ENCODE data around the gene MMD. TPM values are rescaled to one million over a fixed set of nuclear protein-coding genes. Genes with fewer than 3 reads are reported as not detected.
A peak's percentile ranks its signal among the peaks of the same experiment; 100 is the strongest.
"Not testable (repeated sequence)": the region's sequence is repeated elsewhere in the genome, so short reads cannot be mapped to it uniquely, and the experiment has no call there.

The MMD gene
- 10 to 100 TPM; 40.6 to 44.8 TPM for total RNA-seq

GRCh38 chr17:55421179-55421934, at the start of gene MMD:
TSS of gene MMD (minus strand) at chr17:55421835. CDS start at chr17:55421695, 140 bp downstream.
- POLR2A ChIA-PET, result interaction anchor here (0.9 to 2.7 kb wide), 5 partner anchors 11 to 453 kb away, joined by 4 to 8 read pairs (median 4); no protein-coding TSS in a partner anchor
- H3K36me3 Mint-ChIP-seq, result peaks cover 34% of the 10 kb centered on the region
- ATAC-seq (ENCODE audit: low read depth) (peak; percentile 30), DNase-seq (no peak)
- peak within 1 kb of the TSS; percentile 97 for H3K27ac Mint-ChIP-seq
- H3K4me1 Mint-ChIP-seq, result peaks cover 38% of the 10 kb centered on the region
- H3K27me3 Mint-ChIP-seq, result peaks cover 29% of the 10 kb centered on the region
- H3K4me3 Mint-ChIP-seq, result peak within 1 kb of the TSS; percentile 85
- H3K9me3 Mint-ChIP-seq, result no peaks in the 10 kb centered on the region

- no peak for ATAC-seq (ENCODE audit: low read depth)
- Mint-ChIP-seq H3K9me3 (no peaks in the 10 kb centered on the region), H3K36me3 (no peaks in the 10 kb centered on the region), H3K4me1 (peaks cover 6% of the 10 kb centered on the region), H3K27me3 (no peaks in the 10 kb centered on the region), H3K4me3 (no peak overlapping the region), H3K27ac (no peak overlapping the region)
- POLR2A ChIA-PET, result no interaction called here
- no peak for DNase-seq
Observed at GRCh38 chr17:55466671-55467070, 45.0 kb upstream of the MMD start.

- H3K9me3 Mint-ChIP-seq; H3K27me3 Mint-ChIP-seq; H3K4me1 Mint-ChIP-seq; ATAC-seq (ENCODE audit: low read depth); DNase-seq; POLR2A ChIA-PET; H3K27ac Mint-ChIP-seq; H3K36me3 Mint-ChIP-seq; H3K4me3 Mint-ChIP-seq: not testable (repeated sequence)
Observed at GRCh38 chr17:55465771-55466170, 44.1 kb upstream of the MMD start.

GRCh38 chr17:55463600-55463999, 42.0 kb upstream of the MMD start:
- no peaks in the 10 kb centered on the region for H3K36me3 Mint-ChIP-seq
- no peaks in the 10 kb centered on the region for H3K9me3 Mint-ChIP-seq
- ATAC-seq (ENCODE audit: low read depth) (peak; percentile 58), DNase-seq (no peak)
- POLR2A ChIA-PET, result interaction anchor here (0.5 kb wide), 2 partner anchors 25 to 28 kb away, joined by 3 to 5 read pairs; no protein-coding TSS in a partner anchor
- peak overlapping the region; percentile 15 for H3K4me3 Mint-ChIP-seq
- H3K27me3 Mint-ChIP-seq, result no peaks in the 10 kb centered on the region
- peaks cover 6% of the 10 kb centered on the region for H3K4me1 Mint-ChIP-seq
- H3K27ac Mint-ChIP-seq, result peak overlapping the region; percentile 23

GRCh38 chr17:55462711-55463110, 41.1 kb upstream of the MMD start:
- POLR2A ChIA-PET, result no interaction called here
- no peak for DNase-seq
- Mint-ChIP-seq H3K27me3 (no peaks in the 10 kb centered on the region), H3K27ac (no peak overlapping the region), H3K4me1 (peaks cover 6% of the 10 kb centered on the region), H3K9me3 (no peaks in the 10 kb centered on the region), H3K4me3 (no peak overlapping the region), H3K36me3 (no peaks in the 10 kb centered on the region)
- ATAC-seq (ENCODE audit: low read depth), result no peak

- no peak for DNase-seq
- ATAC-seq (ENCODE audit: low read depth), result no peak
Observed at GRCh38 chr17:55462234-55462633, 40.6 kb upstream of the MMD start.

GRCh38 chr17:55458978-55459377, 37.3 kb upstream of the MMD start:
- Mint-ChIP-seq H3K4me1 (peaks cover 6% of the 10 kb centered on the region), H3K27me3 (no peaks in the 10 kb centered on the region), H3K27ac (no peak overlapping the region), H3K36me3 (no peaks in the 10 kb centered on the region), H3K4me3 (no peak overlapping the region), H3K9me3 (peaks cover 3% of the 10 kb centered on the region)
- POLR2A ChIA-PET, result no interaction called here
- DNase-seq (no peak), ATAC-seq (ENCODE audit: low read depth) (no peak)

More at GRCh38 chr17:55462234-55462633, 40.6 kb upstream of the MMD start:
- no peaks in the 10 kb centered on the region for H3K27me3 Mint-ChIP-seq
- no peaks in the 10 kb centered on the region for H3K9me3 Mint-ChIP-seq
- H3K36me3 Mint-ChIP-seq, result no peaks in the 10 kb centered on the region
- POLR2A ChIA-PET, result no interaction called here
- H3K4me3 Mint-ChIP-seq, result no peak overlapping the region
- H3K27ac Mint-ChIP-seq, result no peak overlapping the region
- H3K4me1 Mint-ChIP-seq, result peaks cover 6% of the 10 kb centered on the region

GRCh38 chr17:55458287-55458900, 36.8 kb upstream of the MMD start:
- DNase-seq, result no peak
- H3K27ac Mint-ChIP-seq, result no peak overlapping the region
- POLR2A ChIA-PET, result no interaction called here
- H3K36me3 Mint-ChIP-seq, result no peaks in the 10 kb centered on the region
- H3K4me1 Mint-ChIP-seq, result peaks cover 2% of the 10 kb centered on the region
- H3K9me3 Mint-ChIP-seq, result peaks cover 3% of the 10 kb centered on the region
- H3K4me3 Mint-ChIP-seq, result no peak overlapping the region
- ATAC-seq (ENCODE audit: low read depth), result no peak
- no peaks in the 10 kb centered on the region for H3K27me3 Mint-ChIP-seq

GRCh38 chr17:55456307-55457240, 34.9 kb upstream of the MMD start:
- H3K4me3 Mint-ChIP-seq, result no peak overlapping the region

GRCh38 chr17:55454906-55455474, 33.4 kb upstream of the MMD start:
- POLR2A ChIA-PET, result interaction anchor here (0.5 kb wide), 1 partner anchor 130 kb away, joined by 3 read pairs; no protein-coding TSS in a partner anchor
- Mint-ChIP-seq H3K9me3 (peaks cover 3% of the 10 kb centered on the region), H3K4me1 (peaks cover 17% of the 10 kb centered on the region), H3K27me3 (no peaks in the 10 kb centered on the region), H3K27ac (no peak overlapping the region), H3K4me3 (no peak overlapping the region), H3K36me3 (no peaks in the 10 kb centered on the region)
- DNase-seq, result no peak
- ATAC-seq (ENCODE audit: low read depth), result no peak

More at GRCh38 chr17:55456307-55457240, 34.9 kb upstream of the MMD start:
- Mint-ChIP-seq H3K9me3 (peaks cover 3% of the 10 kb centered on the region), H3K27ac (no peak overlapping the region), H3K4me1 (peaks cover 12% of the 10 kb centered on the region), H3K36me3 (no peaks in the 10 kb centered on the region), H3K27me3 (no peaks in the 10 kb centered on the region)
- POLR2A ChIA-PET, result no interaction called here
- DNase-seq (no peak), ATAC-seq (ENCODE audit: low read depth) (no peak)

- ATAC-seq (ENCODE audit: low read depth) (no peak), DNase-seq (no peak)
- no peaks in the 10 kb centered on the region for H3K36me3 Mint-ChIP-seq
- peaks cover 17% of the 10 kb centered on the region for H3K4me1 Mint-ChIP-seq
- H3K27me3 Mint-ChIP-seq, result no peaks in the 10 kb centered on the region
- H3K9me3 Mint-ChIP-seq, result peaks cover 3% of the 10 kb centered on the region
- POLR2A ChIA-PET, result no interaction called here
- H3K4me3 Mint-ChIP-seq, result no peak overlapping the region
- no peak overlapping the region for H3K27ac Mint-ChIP-seq
Observed at GRCh38 chr17:55453839-55454557, 32.4 kb upstream of the MMD start.

- H3K9me3 Mint-ChIP-seq, result peaks cover 3% of the 10 kb centered on the region
- H3K36me3 Mint-ChIP-seq, result no peaks in the 10 kb centered on the region
- POLR2A ChIA-PET, result interaction anchor here (0.7 kb wide), 1 partner anchor 1229 kb away, joined by 8 read pairs; no protein-coding TSS in a partner anchor
- no peak overlapping the region for H3K4me3 Mint-ChIP-seq
- ATAC-seq (ENCODE audit: low read depth) (no peak), DNase-seq (no peak)
- H3K27me3 Mint-ChIP-seq, result no peaks in the 10 kb centered on the region
- H3K4me1 Mint-ChIP-seq, result peaks cover 17% of the 10 kb centered on the region
- H3K27ac Mint-ChIP-seq, result no peak overlapping the region
Observed at GRCh38 chr17:55452139-55452790, 30.6 kb upstream of the MMD start.

Data from activated naive CD8-positive, alpha-beta T cell treated with anti-CD3 and anti-CD28 coated beads, Interleukin-2, amount 10 ng/mL, durations not matched to agents 7 days and 5 days (primary cell).